Measurements from ENCODE around the gene ZDHHC19.

DNA sequence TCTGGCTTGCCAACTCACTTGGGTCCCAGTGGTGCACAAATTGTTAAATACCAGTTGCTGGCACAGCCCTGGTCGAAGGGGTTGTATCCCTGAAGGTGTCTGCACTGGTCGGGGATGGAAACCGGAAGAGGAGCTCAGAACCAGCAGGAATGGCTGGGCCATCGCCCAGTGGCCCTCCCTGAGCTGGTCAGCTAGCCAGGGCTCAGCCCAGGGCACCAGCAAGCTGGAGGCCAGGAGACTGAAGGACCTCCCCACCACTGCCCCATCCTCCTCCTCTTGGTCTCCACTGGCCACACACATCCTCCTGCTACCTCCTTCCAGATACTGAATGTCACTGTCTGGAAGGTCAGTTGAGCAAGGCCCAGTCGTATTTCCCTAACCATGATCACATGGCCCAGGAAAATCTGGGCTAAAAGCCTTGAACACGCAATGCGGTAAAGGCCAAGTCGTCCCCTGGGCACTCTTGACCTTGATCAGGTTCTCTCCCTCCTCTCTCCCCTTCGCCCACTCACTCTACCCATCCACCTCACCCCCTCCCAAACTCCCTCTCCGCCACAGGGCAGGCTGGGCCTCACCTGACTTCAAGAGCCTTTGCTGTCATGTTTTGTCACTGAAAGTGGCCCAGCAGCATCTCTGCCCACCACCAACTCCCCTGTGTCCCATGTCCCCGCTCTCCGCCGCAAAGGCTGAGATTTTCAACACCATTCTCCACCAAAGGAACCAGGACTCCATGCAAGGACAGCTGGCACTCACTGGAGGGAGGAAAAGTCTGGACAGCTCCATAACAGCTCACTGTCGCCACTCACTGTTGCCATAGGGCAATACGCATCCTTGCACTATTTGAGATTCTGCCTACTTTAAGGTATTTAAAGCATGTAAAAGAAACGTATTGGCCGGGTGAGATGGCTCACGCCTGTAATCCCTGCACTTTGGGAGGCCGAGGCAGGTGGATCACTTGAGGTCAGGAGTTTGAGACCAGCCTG, 12.1 kb downstream of the ZDHHC19 start:
- TF ChIP-seq, protein P1, sequence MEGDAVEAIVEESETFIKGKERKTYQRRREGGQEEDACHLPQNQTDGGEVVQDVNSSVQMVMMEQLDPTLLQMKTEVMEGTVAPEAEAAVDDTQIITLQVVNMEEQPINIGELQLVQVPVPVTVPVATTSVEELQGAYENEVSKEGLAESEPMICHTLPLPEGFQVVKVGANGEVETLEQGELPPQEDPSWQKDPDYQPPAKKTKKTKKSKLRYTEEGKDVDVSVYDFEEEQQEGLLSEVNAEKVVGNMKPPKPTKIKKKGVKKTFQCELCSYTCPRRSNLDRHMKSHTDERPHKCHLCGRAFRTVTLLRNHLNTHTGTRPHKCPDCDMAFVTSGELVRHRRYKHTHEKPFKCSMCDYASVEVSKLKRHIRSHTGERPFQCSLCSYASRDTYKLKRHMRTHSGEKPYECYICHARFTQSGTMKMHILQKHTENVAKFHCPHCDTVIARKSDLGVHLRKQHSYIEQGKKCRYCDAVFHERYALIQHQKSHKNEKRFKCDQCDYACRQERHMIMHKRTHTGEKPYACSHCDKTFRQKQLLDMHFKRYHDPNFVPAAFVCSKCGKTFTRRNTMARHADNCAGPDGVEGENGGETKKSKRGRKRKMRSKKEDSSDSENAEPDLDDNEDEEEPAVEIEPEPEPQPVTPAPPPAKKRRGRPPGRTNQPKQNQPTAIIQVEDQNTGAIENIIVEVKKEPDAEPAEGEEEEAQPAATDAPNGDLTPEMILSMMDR (IDR thresholded peaks at IDR 0.05): no peak
- TF ChIP-seq POLR2A (IDR thresholded peaks at IDR 0.05): no peak

Data from thyroid gland (tissue), 4 donors.